HuH-7 (cell line): ENCODE data around the gene LIPC.

Experiments used
- DNase-seq: peaks from one replicate; pipeline ENCODE4 v3.0.0; 2011; ENCODE audit warnings: low spot score

The LIPC gene

DNA sequence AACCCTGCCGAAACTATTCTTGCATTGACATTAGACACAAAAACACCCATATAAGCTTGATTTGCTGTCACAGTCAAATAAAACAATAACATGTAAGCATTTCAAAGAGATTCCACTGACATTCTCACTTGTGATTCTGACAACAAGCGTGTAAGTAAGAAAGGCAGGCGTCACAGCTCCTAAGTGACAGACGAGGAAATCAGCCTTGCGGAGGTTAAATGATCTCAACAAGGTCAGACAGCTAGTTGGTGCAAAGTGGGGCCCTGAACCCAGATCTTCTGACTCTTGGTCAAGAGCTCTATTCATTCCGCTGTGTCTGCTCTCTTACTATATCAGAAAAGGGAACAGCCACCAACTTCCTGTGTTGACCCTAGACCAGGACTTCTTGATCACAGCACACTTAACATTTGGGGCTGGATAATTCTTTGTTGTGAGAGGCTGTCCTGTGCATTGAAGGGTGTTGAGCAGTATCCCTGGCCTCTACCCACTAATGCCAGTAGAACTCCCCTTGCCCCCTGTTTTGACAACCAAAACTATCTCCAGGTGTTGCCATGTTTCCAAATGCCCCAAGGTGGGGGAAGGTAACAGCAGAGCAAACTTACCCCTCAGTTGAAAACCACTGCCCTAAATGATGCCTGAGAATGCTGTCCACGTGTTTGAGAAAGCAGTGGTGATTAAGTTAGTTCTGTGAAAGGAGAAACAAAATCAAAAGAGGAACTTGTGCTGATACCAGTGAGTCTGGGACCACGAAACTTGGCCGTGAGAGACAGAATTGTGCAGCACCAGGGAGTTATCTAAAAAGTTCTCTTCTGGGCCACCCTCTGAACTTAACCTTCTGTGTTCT is 86.1 kb downstream of the LIPC start:
- no peak for DNase-seq

DNA sequence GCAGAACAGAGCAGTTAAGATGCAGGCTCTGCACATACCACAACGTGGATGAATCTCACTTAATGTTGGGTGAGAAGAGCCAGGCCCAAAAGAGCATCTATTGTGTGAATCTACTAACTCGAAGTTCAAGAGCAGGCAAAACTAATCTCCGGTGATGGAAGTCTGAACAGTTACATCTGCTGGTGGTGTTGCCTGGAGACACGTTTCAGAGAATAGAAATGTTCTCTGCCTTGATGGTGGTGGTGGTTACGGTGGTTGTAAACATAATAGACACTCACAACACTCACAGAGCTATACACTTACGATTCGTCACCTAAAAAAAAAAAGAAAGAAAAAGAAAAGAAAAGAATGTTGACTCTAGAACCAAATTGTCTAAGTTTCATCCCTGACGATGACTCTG is 86.8 kb downstream of the LIPC start:
- DNase-seq, result no peak

DNA sequence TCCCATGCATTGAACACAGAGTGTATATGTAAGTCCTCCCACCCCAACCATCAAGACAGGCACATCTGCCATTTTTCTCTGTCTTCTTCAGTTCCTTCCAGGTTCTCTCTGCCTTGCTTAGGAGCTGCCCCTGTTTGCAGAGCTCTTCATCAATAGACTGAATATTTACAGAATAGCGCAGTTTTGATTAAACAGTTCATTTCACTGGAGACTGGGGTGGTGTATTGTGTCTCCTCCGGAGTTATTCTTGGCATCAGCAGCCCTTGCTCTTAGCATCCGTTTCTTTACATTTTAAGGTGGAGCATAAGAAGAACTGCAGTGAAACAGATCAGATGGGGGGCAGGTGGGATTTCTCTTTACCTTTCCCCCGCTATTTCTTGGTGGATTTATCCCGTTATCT is 87.7 kb downstream of the LIPC start:
- no peak for DNase-seq

DNA sequence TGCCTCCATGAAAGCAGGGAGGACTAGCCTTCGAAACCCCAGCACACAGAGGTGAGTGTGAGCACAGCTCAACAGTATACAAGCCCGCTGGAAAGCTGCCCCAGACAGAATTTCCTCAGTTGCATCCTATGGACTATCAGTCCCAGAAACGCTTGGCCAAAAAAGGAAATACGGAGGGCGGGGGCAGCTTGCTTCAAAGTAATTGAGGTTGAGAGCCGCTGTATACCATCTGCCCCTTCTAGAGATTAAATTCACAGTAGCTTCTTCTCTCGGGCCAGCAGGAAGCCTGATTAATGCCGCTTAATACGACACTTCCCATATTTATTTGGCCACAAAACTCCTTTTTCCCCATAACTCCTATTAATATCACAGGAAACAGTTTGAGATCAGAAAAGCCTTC is 88.7 kb downstream of the LIPC start:
- DNase-seq, result no peak

DNA sequence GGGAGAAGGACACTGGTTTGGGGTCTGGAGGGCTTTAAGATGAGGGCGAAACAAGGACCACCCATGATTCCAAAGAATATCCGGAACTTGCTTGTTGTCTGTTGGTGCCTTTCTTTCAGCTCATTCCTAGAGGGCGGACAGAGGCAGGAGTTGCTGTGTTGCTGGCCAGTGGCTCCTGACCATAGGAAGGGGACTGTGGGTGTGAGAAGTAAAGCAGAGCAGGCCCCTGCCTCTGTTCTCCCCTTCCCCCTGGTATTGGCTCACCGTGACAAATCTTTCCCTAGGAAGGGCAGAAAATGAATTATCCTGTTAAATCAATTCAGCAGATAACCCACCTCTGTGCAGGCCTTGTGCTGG is 89.1 kb downstream of the LIPC start:
- no peak for DNase-seq

DNA sequence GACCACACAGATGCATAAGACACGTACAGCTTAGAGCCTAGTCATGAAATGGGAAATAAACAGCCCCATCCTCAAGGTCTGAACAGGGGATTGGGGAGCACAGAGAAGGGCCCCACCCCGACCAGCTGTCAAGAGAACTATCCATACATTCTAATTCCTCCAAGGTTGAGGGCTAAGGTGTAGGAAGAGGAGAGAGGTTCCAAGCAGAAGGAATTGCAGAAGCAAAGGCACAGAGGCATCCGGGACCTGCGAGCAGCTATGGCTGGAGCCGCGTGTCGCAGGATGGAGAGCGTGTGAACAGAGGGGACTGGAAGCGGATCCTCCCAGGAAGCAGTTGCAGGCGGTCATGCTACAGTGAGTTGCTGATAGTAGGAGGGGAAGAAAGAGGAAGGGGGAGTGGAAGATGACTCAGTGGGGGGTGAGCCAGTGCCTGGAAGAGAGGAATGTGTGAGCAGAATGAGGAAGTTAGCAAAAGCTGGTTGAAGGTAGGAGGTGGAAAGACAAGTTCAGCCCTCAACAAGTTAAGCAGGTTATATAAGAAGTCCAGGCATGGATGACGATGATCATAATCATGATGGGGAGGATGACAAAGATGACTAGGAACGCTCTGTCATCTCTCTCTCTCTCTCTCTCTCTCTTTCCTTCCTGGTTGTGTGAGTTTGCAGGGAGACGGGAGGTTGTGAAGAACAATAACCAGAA is 89.7 kb downstream of the LIPC start:
- DNase-seq, result no peak

DNA sequence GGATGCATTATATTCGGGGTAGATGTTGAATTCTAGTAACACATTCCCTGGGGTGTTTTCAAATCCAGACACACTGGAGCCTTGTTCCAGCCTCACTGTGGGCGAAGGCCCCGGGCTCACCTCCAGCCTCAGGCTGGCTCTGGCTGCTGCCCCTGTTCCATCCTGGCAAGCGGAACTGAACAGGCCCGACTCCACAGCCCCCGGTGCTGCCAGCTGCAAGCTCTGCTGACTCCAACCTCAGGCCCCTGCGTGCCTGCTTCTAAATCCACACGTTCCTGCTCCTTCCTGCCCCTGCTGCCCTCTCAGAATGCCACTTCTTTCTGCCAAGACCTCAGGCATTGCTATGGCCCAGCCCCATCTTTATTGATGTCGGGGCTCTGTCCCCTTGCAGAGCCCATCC is 90.6 kb downstream of the LIPC start:
- no peak for DNase-seq

DNA sequence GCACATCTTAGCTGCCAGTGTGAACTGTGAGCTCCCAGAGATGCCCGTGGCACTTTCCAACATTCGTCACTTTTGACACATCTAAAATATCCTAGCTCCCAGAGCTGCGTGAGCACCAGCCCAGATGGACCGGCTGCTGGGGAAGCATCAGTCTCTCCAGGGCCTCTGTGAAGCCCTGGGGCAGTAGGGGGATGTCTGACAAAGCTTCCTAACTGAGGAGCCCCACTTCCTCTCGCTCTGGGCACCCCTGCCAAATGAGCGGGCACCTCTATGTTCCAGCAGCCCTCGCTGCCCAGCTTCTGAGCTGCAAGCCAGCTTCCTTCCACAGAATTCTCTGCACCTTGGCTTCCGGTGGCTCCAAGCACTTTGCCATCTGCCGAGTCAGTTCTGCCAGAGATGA is 91.1 kb downstream of the LIPC start:
- DNase-seq, result no peak

DNA sequence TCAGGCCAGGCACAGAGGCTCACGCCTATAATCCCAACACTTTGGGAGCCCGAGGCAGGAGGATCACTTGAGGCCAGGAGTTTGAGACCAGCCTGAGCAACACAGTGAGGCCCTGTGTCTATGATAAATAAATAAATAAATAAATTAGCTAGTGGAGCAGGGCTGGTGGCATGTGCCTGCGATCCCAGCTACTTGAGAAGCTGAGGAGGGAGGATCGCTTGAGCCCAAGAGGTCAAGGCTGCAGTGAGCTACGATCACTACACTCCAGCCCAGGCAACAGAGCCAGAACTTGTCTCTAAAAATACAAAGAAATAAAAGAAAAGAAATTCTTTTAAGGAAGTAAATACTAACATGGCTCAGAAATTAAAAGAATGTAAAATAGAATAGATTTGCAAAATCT is 91.8 kb downstream of the LIPC start:
- no peak for DNase-seq

DNA sequence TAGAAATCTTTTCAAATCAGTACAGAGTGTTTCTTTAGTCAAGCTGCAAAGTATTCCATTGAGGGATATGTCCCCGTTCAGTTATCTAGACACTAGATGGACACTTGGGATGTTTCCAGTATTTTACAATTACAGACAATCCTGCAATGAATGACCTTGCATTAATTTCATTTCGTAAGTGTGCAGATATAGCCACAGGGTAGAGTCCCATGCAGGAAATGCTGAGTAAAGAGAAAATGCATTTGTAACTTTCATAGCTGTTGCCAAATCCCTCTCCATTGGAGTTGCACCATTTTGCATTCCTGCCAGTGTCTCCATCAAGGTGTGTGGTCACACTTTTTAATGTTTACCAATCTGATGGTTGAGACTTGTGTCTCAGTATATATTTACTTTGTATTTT is 92.5 kb downstream of the LIPC start:
- no peak for DNase-seq

DNA sequence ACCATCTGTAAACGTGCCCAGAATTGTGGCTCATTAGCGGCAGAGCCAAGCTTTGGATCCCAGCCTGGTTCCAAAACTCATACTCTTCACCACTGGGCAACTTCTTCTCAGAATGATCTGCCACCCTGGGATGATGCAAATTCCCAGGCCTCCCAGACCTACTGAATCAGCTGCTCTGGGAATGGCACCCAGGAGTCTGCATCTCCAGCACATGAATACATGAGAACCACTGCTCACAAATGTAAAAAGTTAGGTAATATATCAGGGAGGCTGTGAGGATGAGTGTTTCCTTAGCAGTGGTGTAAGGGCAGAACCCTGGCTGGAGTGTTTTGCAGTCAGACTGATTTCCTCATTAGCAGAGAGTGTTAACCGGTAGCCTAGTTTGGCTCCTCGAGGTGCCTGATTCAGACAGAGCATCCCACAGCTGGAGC is 94.2 kb downstream of the LIPC start:
- no peak for DNase-seq

DNA sequence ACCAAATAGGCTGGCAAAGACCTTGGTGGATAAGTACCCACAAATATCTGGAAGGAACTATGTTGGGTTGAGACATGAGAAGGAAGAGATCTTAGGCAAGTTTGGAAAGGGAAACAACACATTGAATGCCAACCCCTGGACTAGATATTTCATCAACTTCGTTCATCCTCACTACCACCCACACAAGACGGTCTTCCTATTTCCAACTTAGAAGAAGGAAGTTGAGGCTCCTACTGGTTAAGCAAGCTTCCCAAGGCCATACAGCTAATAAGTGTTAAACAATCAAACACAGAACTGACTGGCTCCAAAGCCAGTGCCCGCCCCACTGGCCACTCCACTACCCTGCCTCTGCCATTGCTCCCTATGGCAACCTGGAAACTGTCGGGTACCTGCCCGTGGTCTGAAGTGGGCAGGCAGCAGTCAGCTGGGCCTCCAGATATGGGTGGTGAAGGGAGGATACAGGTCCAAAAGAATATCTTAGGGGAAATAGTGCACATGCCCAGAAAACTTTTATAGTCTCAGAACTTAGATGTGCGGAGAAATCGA is 94.9 kb downstream of the LIPC start:
- no peak for DNase-seq

DNA sequence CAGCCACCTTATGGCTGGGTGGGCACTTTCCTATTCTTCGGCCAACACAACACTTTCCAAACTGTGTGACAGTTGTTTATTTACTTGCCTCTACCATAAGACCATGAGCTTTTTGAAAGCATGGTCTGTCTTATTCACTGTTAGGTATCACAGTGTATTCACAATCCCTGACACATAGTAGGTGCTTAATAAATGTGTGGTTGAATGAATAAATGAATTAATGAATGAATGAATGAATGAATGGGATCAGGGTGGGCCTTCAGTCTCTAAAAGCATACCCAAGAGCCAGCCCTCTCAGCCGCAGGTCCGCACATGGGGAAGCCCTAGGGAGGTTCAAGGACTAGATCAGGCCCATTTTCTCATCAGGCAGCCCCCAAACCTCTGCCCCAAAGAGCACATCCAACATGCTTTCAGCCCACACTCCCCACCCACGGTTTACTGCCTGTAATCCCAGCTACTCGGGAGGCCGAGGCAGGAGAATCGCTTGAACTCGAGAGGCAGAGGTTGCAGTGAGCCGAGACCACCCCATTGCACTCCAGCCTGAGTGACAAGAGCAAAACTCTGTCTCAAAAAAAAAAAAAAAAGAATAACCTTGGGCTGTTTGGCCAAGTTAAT is 95.9 kb downstream of the LIPC start:
- no peak for DNase-seq

DNA sequence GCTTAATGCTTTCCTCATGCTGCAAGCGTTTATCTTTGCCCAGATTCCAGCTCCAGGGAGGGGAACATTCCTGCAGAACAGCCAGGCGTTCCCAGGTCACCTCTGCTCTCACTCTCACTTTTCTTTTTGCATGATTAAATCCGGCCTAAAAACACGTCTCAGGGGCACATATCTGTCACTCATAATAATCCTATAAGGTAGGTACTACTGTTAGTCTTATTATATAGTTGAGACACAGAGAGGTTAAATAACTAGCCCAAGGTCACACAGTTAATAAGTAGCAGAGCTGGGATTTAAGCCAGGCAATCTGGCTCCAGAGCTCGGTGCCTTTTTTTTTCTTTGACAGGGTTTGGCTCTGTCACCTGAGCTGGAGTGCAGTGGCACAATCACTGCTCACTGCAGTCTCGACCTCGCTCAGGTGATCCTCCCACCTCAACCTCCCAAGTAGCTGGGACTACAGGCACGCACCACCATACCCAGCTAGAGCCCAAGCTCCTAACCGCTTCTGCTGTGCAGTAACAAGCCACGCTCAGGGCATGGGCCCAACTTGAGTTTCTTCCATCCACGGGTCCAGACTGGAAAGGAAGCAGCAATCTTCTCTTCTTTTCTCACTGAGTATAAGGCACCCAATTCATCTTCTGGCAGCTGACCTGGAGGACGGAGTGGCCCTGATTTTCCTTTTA is 96.5 kb downstream of the LIPC start:
- peak; percentile 59 for DNase-seq

DNA sequence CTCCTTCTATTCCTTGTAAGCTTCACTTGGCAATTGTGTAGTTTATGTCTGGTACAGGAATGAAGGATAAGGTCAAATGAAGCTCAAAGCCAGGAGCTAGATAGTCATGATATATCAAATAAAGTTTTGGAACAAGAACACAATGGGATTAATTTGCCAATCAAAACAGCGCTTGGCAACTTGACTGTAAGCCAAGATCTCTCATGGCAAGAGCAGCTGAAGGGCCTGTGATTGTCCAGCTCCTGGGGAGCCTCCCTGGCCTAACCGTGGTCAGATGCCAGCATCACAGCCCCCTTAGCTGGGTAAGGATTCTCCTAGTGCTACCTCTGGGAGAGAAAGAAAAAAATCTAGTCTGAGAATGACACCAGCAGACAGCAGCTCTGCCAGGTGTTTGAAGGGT is 97.2 kb downstream of the LIPC start:
- no peak for DNase-seq

DNA sequence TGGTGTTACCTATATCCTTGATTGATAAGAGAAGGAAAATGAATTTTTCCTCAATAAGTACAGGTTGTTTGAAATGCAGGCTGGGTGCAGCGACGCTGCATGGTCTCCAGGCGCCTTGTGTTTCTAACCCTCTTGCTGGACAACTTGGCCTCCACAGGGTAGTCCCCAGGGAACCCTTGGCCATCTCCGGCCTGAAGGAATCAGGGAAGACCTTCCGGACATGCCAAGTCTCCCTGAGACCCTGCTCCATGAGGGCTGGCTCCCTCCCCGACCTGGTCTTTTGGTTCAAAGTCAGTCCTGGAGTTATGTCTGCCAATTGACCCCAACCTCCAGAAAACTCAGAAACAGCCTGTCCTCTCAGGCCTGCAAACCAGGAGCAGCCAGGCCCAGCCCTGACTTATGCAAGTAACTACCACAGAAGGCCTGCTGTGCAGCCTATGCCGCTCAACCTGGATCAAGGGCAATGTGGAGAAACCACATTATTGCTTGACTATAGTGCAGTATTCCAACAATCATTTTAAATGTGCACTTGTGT is 98.3 kb downstream of the LIPC start:
- DNase-seq, result no peak

DNA sequence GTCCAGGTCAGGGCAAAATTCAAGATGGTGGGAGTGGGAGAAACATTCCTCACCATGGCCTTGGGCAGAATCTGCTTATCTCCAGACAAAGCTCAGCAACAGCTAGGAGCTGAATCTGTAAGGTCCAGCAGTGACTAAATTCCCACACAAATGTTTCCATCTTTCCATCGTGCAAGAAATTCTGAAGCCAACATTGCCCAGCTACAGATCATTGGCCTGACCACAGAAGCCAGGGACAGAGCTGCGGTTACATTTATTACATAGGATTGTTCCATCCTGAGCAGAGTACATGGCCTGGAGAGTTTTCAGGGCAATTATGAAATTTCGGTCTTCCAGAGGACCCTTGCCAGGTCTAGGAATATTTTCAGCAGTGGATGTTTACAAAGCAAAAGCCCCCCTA is 100.3 kb downstream of the LIPC start:
- no peak for DNase-seq

DNA sequence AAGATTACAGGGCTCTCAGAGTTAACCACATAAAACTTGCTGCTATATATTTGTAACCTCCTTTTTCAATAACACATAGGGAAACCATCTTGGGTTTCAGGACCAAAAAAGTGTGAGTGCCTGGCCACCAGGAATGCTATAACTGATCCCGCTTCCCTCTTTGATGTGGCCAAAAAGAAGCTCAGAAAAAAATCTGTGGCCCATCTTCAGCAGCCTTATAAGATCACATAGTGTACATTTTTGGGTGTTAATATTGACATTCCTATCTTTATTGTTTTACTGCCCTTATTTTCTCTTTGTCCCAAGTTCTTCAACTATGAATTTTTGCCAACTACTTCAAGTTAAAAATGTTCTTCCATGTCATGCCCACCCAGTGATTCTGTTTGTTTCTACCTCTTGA is 102.8 kb downstream of the LIPC start:
- DNase-seq, result no peak

DNA sequence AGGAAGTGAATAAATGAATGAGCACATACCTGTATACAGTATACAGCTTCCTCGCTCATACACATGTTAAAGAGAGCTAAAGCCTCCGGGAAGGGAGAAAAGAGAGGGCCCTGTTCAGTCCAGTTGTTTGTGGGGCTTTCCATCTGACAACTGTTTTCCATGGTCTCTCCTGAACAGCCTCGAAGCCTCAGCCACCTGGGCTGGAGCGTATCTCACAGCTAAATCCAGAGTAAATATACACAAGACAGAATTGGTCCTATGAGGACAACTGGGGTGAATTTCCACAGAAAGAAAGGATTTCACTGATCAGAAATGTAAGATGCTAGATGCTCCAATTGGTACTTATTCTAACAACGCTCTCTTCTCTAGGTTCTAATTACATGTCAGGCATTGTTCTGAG is 103.5 kb downstream of the LIPC start:
- DNase-seq, result peak; percentile 50

DNA sequence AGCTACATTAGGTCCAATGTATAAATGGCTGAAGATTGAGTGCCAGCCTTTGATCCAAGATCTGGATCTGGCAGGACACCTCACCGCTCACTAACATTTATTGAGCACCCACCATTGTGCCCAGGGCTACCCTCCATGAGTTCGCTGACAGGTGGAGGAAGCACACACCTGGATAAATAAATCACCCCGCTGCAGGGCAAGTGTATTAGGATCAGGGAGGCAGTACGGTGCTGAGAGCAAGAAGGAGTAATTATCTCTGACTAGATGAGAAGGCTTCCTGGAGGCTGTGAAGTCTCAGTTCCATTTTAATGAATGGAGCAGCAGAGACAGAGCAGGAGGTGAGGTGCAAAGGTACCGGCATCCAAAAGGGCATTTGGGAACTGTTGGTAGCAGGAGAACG is 104.1 kb downstream of the LIPC start:
- DNase-seq, result no peak

DNA sequence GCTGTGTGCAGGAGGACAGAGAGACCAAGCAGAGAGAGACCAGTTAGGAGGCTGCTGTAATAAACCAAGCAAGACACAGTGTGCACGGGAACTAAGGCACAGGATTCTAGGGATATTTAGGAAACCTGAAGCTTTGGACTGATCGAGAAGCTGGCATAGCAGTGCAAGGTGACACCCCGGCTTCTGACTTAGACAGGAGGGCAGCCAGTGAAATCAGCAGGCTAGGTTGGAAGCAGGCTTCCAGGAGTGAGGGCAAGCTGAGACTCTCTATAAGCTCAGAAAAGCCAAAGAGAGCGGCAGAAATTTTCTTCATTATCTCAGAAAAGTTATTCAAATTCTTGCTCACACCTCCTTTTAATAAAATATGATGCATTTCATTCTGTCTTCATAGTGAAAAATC is 104.6 kb downstream of the LIPC start:
- DNase-seq, result no peak

DNA sequence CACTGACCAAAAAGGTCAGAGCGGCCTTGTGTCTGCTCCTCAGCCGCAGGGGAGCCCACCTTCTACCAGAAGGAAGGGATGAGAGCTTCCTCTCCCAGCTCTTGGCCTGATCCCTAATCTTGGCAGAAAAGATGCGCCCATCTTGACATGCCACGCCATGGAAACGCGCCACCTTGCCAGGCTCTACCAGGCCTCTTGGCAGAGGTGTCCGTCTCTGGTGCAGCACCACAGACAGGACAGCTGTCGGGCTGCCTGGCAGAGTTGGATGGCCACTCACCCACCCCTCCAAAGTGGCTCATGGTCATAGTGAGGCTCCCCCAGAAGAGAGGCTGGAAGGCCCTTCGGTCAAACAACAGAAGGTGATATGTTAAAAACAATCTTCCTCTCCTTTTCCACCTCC is 105.2 kb downstream of the LIPC start:
- no peak for DNase-seq
